SK-N-SH treated with all-trans-retinoic acid at 6 μM for 48 hours (cell line): Measurements from ENCODE around the gene ELOA.

Experiments used
- PATZ1 ChIP-seq: fragments of 250-450 bp; sonication (Bioruptor Pico); IDR thresholded peaks from 2 replicates; pipeline ENCODE4 v1.8.0; 2020; ENCODE audit warnings: mild to moderate bottlenecking, moderate library complexity, borderline replicate concordance
- SNAI2 ChIP-seq: fragments of 250-450 bp; sonication (Bioruptor Pico); IDR thresholded peaks from 2 replicates; pipeline ENCODE4 v1.5.0; 2020; ENCODE audit warnings: mild to moderate bottlenecking, moderate library complexity
- TOX ChIP-seq: fragments of 250-450 bp; sonication (Bioruptor Pico); IDR thresholded peaks from 2 replicates; pipeline ENCODE4 v1.8.0; 2021; ENCODE audit warnings: mild to moderate bottlenecking, moderate library complexity, borderline replicate concordance
- ZC3H10 ChIP-seq: fragments of 250-450 bp; sonication (Bioruptor Pico); IDR thresholded peaks from 2 replicates; pipeline ENCODE4 v1.5.1; 2021; ENCODE audit warnings: mild to moderate bottlenecking, moderate library complexity
- ZFP30 ChIP-seq: fragments of 450-650 bp; formaldehyde crosslinking; IDR thresholded peaks from 2 replicates; pipeline ENCODE4 v1.5.0; 2022; ENCODE audit warnings: mild to moderate bottlenecking, moderate library complexity

GRCh38 chr1:23799570-23800399 lies 56.5 kb downstream of the ELOA start:
- TF ChIP-seq ZFP30 (CRISPR knock-in tag) = no peak
- no peak for TF ChIP-seq SNAI2 (CRISPR knock-in tag)
- TF ChIP-seq PATZ1 (CRISPR knock-in tag) = no peak
- no peak for TF ChIP-seq ZC3H10 (CRISPR knock-in tag)
- no peak for TF ChIP-seq TOX (CRISPR knock-in tag)
